ENCODE measurements around the gene CEP95.

Gene CEP95

DNA sequence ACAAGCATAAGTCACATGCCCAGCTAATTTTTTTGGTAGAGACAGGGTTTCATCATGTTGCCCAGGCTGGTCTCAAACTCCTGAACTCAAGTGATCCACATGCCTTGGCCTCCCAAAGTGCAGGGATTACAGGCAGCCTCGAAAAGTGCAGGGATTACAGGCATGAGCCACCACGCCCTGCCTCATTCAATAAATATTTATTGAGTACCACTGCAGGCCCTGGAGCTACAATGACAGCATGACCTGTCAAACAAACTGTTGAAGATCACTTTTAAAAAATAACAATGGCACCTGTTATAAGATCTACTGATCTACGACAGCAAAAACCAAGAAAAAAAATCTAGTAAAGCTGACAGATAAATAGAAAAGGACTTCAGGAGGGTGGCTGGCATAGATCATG, 76.3 kb downstream of the CEP95 start:
- ChIA-PET POLR2A (no interaction called here), CTCF (interaction anchor here (1.1 kb wide), 1 partner anchor 34 kb away, joined by 3 read pairs; no protein-coding TSS in a partner anchor)
- no peak for DNase-seq (ENCODE audit: low read depth, low spot score)
- TF ChIP-seq, protein P1, sequence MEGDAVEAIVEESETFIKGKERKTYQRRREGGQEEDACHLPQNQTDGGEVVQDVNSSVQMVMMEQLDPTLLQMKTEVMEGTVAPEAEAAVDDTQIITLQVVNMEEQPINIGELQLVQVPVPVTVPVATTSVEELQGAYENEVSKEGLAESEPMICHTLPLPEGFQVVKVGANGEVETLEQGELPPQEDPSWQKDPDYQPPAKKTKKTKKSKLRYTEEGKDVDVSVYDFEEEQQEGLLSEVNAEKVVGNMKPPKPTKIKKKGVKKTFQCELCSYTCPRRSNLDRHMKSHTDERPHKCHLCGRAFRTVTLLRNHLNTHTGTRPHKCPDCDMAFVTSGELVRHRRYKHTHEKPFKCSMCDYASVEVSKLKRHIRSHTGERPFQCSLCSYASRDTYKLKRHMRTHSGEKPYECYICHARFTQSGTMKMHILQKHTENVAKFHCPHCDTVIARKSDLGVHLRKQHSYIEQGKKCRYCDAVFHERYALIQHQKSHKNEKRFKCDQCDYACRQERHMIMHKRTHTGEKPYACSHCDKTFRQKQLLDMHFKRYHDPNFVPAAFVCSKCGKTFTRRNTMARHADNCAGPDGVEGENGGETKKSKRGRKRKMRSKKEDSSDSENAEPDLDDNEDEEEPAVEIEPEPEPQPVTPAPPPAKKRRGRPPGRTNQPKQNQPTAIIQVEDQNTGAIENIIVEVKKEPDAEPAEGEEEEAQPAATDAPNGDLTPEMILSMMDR (IDR thresholded peaks at IDR 0.05; ENCODE audit: insufficient read depth, low read length, missing control alignments) = no peak
- H3K4me3 ChIP-seq (ENCODE audit: low read depth, low read length) = no peak overlapping the region

DNA sequence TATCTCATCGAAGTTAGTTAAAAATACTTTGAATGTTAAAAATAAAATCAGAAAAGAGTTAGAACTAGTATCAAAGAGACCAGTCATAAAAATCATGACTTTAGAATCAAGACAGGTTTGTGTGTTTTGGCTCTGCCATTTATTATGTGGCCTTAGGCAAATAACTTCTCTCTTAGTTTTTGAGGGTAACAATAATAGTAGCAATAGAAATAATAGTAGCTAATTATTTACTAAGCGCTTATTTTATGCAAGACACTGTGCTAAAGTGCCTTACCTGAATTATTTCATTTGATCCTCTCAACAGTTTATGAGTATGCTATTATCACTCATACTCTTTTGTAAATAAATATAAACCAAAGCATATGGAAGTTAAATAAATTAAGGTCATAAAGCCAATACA, 78.4 kb downstream of the CEP95 start:
- ChIA-PET CTCF (interaction anchor here (0.6 kb wide), 1 partner anchor 61 kb away, joined by 3 read pairs; no protein-coding TSS in a partner anchor), POLR2A (no interaction called here)
- H3K4me3 ChIP-seq (ENCODE audit: low read depth, low read length) = no peak overlapping the region
- TF ChIP-seq, protein P1 (IDR thresholded peaks at IDR 0.05; ENCODE audit: insufficient read depth, low read length, missing control alignments) = no peak
- no peak for DNase-seq (ENCODE audit: low read depth, low spot score)

All from AG04449 (cell line).